Astrocyte (in vitro differentiated cells and primary cell): ENCODE measurements around the gene TDRKH. TPM values are rescaled to one million over a fixed set of nuclear protein-coding genes. Genes with fewer than 3 reads are reported as not detected.

Experiments
- DNase-seq: peaks from one replicate; pipeline ENCODE4 v3.0.0-alpha.2; 2010; ENCODE audit warnings: low read depth
- FAIRE-seq: peaks from 2 replicates; lab custom pipeline; 2011; peaks lifted over from hg19 to GRCh38; lab: Jason Lieb, UNC
- H2AFZ ChIP-seq: 2 replicates; pipeline ENCODE4 v1.6.0; 2012; ENCODE audit warnings: low read depth, low read length, inconsistent platforms
- H3K27ac ChIP-seq: 2 replicates; pipeline ENCODE4 v1.5.1; 2011; ENCODE audit warnings: low read depth, low read length, inconsistent platforms
- H3K27me3 ChIP-seq: 2 replicates; pipeline ENCODE4 v1.6.0; 2011; ENCODE audit warnings: low read length, inconsistent platforms; ENCODE audit not compliant: insufficient read depth
- H3K36me3 ChIP-seq: 2 replicates; pipeline ENCODE4 v1.5.1; 2011; ENCODE audit warnings: low read length, inconsistent platforms; ENCODE audit not compliant: insufficient read depth
- H3K4me1 ChIP-seq: 2 replicates; pipeline ENCODE4 v1.5.1; 2011; ENCODE audit warnings: low read length, inconsistent platforms; ENCODE audit not compliant: insufficient read depth
- H3K4me2 ChIP-seq: 2 replicates; pipeline ENCODE4 v1.6.0; 2012; ENCODE audit warnings: low read length, inconsistent platforms
- H3K4me3 ChIP-seq: 2 replicates; pipeline ENCODE4 v1.5.1; 2011; ENCODE audit warnings: low read depth, mild to moderate bottlenecking, low read length, inconsistent platforms; ENCODE audit not compliant: insufficient read depth
- H3K79me2 ChIP-seq: 2 replicates; pipeline ENCODE4 v1.6.0; 2012; ENCODE audit warnings: mild to moderate bottlenecking, low read length, inconsistent platforms; ENCODE audit not compliant: insufficient read depth
- H3K9ac ChIP-seq: 2 replicates; pipeline ENCODE4 v1.6.0; 2012; ENCODE audit warnings: mild to moderate bottlenecking, low read length, inconsistent platforms
- H3K9me3 ChIP-seq: 2 replicates; pipeline ENCODE4 v1.5.1; 2012; ENCODE audit warnings: low read depth, mild to moderate bottlenecking, low read length, inconsistent platforms; ENCODE audit not compliant: insufficient read depth
- H4K20me1 ChIP-seq: 2 replicates; pipeline ENCODE4 v1.6.0; 2012; ENCODE audit warnings: low read length, inconsistent platforms; ENCODE audit not compliant: insufficient read depth
- H3K27ac Mint-ChIP-seq: one replicate; pipeline ENCODE4 v1.8.0; 2021; ENCODE audit warnings: mild to moderate bottlenecking, mixed read lengths; ENCODE audit not compliant: unreplicated experiment
- H3K27me3 Mint-ChIP-seq: one replicate; pipeline ENCODE4 v1.8.0; 2021; ENCODE audit warnings: low read depth, mixed read lengths; ENCODE audit not compliant: unreplicated experiment
- H3K36me3 Mint-ChIP-seq: one replicate; pipeline ENCODE4 v1.8.0; 2021; ENCODE audit warnings: low read depth, mixed read lengths; ENCODE audit not compliant: unreplicated experiment
- H3K4me1 Mint-ChIP-seq: one replicate; pipeline ENCODE4 v1.8.0; 2021; ENCODE audit warnings: low read depth, mixed read lengths; ENCODE audit not compliant: unreplicated experiment
- H3K4me3 Mint-ChIP-seq: one replicate; pipeline ENCODE4 v1.8.0; 2021; ENCODE audit warnings: mild to moderate bottlenecking, moderate library complexity, mixed read lengths; ENCODE audit not compliant: unreplicated experiment
- H3K9me3 Mint-ChIP-seq: one replicate; pipeline ENCODE4 v1.8.0; 2021; ENCODE audit warnings: mild to moderate bottlenecking, mixed read lengths; ENCODE audit not compliant: unreplicated experiment
- EZH2 ChIP-seq: IDR thresholded peaks from 2 replicates; pipeline ENCODE4 v1.6.1; 2012; ENCODE audit warnings: mild to moderate bottlenecking, low read length, inconsistent platforms; ENCODE audit not compliant: insufficient read depth
- total RNA-seq: library from RNA; stranded (reverse); gene quantifications from 2 replicates; pipeline ENCODE4 v1.2.1, GENCODE V29; 2021
- TF ChIP-seq, protein P1 (sequence below): IDR thresholded peaks from 2 replicates; pipeline ENCODE4 v1.5.1; 2011; ENCODE audit warnings: low read depth, mild to moderate bottlenecking, inconsistent platforms, low read length, moderate library complexity; ENCODE audit not compliant: insufficient read depth

The TDRKH gene
- total RNA-seq, 1 donor from 2014 or later: 7.5 TPM

- Histone ChIP-seq H3K4me3 (no peak overlapping the region), H3K27ac (no peak overlapping the region), H3K4me1 (peaks cover 27% of the 10 kb centered on the region), H3K9me3 (no peaks in the 10 kb centered on the region), H2AFZ (no peak overlapping the region), H4K20me1 (peaks cover 15% of the 10 kb centered on the region), H3K36me3 (no peaks in the 10 kb centered on the region), H3K79me2 (no peaks in the 10 kb centered on the region), H3K9ac (no peak overlapping the region), H3K4me2 (no peak overlapping the region), H3K27me3 (peaks cover 21% of the 10 kb centered on the region)
- Mint-ChIP-seq H3K4me3 (peak overlapping the region; percentile 58), H3K27ac (no peak overlapping the region), H3K27me3 (peaks cover 22% of the 10 kb centered on the region), H3K4me1 (peaks cover 33% of the 10 kb centered on the region), H3K9me3 (no peaks in the 10 kb centered on the region), H3K36me3 (no peaks in the 10 kb centered on the region)
- DNase-seq (no peak), FAIRE-seq (no peak)
- no peak for TF ChIP-seq EZH2
- TF ChIP-seq, protein P1, sequence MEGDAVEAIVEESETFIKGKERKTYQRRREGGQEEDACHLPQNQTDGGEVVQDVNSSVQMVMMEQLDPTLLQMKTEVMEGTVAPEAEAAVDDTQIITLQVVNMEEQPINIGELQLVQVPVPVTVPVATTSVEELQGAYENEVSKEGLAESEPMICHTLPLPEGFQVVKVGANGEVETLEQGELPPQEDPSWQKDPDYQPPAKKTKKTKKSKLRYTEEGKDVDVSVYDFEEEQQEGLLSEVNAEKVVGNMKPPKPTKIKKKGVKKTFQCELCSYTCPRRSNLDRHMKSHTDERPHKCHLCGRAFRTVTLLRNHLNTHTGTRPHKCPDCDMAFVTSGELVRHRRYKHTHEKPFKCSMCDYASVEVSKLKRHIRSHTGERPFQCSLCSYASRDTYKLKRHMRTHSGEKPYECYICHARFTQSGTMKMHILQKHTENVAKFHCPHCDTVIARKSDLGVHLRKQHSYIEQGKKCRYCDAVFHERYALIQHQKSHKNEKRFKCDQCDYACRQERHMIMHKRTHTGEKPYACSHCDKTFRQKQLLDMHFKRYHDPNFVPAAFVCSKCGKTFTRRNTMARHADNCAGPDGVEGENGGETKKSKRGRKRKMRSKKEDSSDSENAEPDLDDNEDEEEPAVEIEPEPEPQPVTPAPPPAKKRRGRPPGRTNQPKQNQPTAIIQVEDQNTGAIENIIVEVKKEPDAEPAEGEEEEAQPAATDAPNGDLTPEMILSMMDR: no peak
These were observed 46.9 kb upstream of the TDRKH start for GRCh38 chr1:151837197-151837596.

GRCh38 chr1:151835596-151835995, 45.3 kb upstream of the TDRKH start:
- Histone ChIP-seq H3K36me3 (no peaks in the 10 kb centered on the region), H3K27ac (no peak overlapping the region), H3K4me3 (no peak overlapping the region), H3K27me3 (peaks cover 21% of the 10 kb centered on the region), H3K4me1 (peaks cover 21% of the 10 kb centered on the region), H2AFZ (no peak overlapping the region), H3K9ac (no peak overlapping the region), H3K9me3 (no peaks in the 10 kb centered on the region), H4K20me1 (peaks cover 13% of the 10 kb centered on the region), H3K79me2 (no peaks in the 10 kb centered on the region), H3K4me2 (no peak overlapping the region)
- TF ChIP-seq EZH2: no peak
- TF ChIP-seq, protein P1: no peak
- H3K27me3 Mint-ChIP-seq: peaks cover 33% of the 10 kb centered on the region
- no peaks in the 10 kb centered on the region for H3K9me3 Mint-ChIP-seq
- H3K27ac Mint-ChIP-seq: no peak overlapping the region
- DNase-seq (no peak), FAIRE-seq (no peak)
- no peaks in the 10 kb centered on the region for H3K36me3 Mint-ChIP-seq
- no peak overlapping the region for H3K4me3 Mint-ChIP-seq
- H3K4me1 Mint-ChIP-seq: peaks cover 20% of the 10 kb centered on the region

DNA sequence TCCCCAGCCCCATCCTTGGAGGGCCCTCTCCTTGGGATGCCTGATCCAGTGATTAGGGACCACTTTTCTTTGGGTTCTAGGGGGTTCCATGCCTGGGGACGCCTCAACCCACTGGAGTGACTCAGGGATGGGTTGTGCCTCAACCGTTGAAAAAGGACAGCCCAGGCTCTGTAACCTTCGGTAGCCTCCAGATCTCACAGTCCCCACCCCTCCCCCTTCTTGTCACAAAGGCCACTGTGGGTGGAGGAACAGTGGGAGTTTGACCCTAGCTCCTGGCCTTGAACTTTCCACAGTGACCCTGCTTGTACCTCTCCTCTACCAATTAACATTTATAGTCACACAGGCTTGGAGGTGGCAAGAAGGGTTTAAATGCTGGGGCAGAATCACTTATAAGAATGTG, 43.9 kb upstream of the TDRKH start:
- no peaks in the 10 kb centered on the region for H3K9me3 ChIP-seq
- DNase-seq (no peak), FAIRE-seq (no peak)
- H3K9ac ChIP-seq: no peak overlapping the region
- H3K4me2 ChIP-seq: no peak overlapping the region
- H3K4me1 ChIP-seq: peaks cover 7% of the 10 kb centered on the region
- no peak overlapping the region for H3K27ac ChIP-seq
- peaks cover 15% of the 10 kb centered on the region for H3K27me3 ChIP-seq
- no peaks in the 10 kb centered on the region for H3K79me2 ChIP-seq
- no peaks in the 10 kb centered on the region for H3K36me3 ChIP-seq
- Mint-ChIP-seq H3K4me1 (peaks cover 14% of the 10 kb centered on the region), H3K9me3 (no peaks in the 10 kb centered on the region), H3K4me3 (no peak overlapping the region), H3K36me3 (no peaks in the 10 kb centered on the region), H3K27ac (no peak overlapping the region), H3K27me3 (peaks cover 40% of the 10 kb centered on the region)
- peaks cover 7% of the 10 kb centered on the region for H4K20me1 ChIP-seq
- TF ChIP-seq EZH2: no peak
- TF ChIP-seq, protein P1: no peak
- H3K4me3 ChIP-seq: no peak overlapping the region
- no peak overlapping the region for H2AFZ ChIP-seq
